VCaP (cell line): Measurements from ENCODE around the gene SLC16A10.

Source experiments
- H3K27ac ChIP-seq: fragments of 450-650 bp; 2 replicates; pipeline ENCODE4 v1.5.1; 2017
- TF ChIP-seq, protein P1 (sequence below): fragments of 450-650 bp; conservative IDR thresholded peaks from 2 replicates; pipeline ENCODE4 v1.5.1; 2017; ENCODE audit warnings: mild to moderate bottlenecking, moderate library complexity

SLC16A10 gene

GRCh38 chr6:111204881-111205280, 117.6 kb downstream of the SLC16A10 start:
- H3K27ac ChIP-seq = no peak overlapping the region
- TF ChIP-seq, protein P1, sequence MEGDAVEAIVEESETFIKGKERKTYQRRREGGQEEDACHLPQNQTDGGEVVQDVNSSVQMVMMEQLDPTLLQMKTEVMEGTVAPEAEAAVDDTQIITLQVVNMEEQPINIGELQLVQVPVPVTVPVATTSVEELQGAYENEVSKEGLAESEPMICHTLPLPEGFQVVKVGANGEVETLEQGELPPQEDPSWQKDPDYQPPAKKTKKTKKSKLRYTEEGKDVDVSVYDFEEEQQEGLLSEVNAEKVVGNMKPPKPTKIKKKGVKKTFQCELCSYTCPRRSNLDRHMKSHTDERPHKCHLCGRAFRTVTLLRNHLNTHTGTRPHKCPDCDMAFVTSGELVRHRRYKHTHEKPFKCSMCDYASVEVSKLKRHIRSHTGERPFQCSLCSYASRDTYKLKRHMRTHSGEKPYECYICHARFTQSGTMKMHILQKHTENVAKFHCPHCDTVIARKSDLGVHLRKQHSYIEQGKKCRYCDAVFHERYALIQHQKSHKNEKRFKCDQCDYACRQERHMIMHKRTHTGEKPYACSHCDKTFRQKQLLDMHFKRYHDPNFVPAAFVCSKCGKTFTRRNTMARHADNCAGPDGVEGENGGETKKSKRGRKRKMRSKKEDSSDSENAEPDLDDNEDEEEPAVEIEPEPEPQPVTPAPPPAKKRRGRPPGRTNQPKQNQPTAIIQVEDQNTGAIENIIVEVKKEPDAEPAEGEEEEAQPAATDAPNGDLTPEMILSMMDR = no peak

GRCh38 chr6:111205502-111205901, 118.2 kb downstream of the SLC16A10 start:
- TF ChIP-seq, protein P1 = no peak
- no peak overlapping the region for H3K27ac ChIP-seq

DNA sequence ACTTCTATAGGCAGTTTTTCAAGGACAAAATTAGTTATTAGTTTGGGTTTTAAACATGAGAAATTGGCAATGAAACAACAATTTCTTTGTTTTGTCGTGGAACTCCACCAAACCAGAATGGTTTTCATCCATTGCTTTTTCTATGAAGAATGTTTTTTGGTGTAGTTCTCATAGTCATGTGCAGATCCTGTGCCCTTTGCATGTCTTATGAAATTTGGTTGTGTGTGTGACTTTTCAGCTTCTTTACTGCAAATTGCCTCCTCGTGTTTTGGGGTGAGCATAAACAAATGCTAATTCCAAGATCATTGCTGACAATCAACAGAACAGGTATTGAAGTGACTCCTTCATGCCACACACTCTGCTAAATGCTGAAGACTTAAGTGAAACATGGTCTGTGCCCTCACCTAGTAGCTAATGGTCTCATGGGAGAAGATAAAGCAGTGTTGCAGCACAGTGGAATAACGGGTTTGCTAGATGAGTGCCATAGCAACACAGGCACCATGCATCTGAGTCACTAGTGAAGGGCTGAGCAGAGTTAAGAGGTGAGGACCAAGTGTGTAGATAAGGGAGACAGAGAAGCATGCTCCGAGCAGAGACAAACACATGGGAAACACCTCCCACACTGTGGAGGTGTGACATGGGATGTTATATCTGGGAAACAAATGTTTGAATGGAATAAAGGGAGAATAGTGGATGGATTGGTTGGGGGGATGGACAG, 120.0 kb downstream of the SLC16A10 start:
- TF ChIP-seq, protein P1 = no peak

GRCh38 chr6:111208933-111209332, 121.6 kb downstream of the SLC16A10 start:
- H3K27ac ChIP-seq = no peak overlapping the region
- TF ChIP-seq, protein P1 = no peak

More for the DNA sequence above, 120.0 kb downstream of the SLC16A10 start:
- no peak overlapping the region for H3K27ac ChIP-seq

DNA sequence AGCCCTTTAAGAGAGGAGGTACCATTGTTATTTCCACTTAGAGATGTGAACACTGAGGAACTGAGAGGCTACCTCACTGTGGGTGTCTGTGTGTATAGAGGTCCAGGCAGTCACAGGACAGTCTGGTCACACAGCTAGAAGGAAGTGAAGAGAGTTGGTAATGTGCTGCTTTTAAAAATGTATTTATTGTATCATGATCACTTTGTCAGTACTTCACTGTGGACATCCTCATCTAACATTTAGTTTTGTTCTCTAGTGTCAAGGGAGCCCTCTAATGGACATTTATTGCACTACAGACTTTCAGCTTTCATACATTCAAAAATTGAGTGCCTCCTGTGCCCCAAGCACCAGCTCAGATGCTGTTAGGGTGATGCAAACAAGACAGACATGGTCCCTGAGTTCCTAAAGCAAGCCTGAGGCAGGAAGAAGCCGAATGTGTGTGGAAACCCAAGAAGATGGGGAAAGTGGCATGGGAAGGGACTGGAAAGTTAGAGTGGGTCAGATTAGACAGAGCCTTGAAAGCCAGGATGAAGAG, 123.0 kb downstream of the SLC16A10 start:
- TF ChIP-seq, protein P1 = peak; percentile 85

DNA sequence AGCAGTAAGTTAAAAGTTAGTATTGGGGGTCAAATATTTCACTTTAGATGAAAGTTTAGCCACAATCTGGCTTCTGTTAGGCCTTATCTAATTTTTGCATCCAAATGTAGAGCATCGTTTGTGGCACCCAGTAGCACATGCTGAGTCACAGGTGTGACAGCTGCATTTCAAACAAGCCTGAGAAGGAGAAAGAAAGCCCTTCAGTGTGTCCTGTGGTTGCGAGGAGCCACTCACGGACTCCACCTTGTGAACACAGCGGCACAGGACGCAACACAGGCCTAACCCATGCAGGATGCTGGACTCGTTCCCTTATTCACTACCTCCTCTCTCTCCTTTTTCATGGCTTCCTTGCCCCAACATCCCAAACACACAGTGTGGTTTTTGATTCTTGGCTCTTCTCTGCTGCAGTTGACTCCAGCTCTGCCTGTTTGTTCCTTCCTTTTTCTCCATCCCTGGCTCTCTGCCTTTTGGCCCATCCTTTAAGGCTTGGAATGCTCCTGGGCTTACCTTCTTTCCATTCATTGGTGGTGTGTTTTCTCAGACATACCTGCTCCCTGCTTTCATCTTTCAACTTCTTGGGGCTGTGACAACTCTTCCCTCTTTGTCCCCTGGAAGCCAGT, 124.2 kb downstream of the SLC16A10 start:
- H3K27ac ChIP-seq = no peak overlapping the region
- TF ChIP-seq, protein P1 = no peak

More for the DNA sequence above, 123.0 kb downstream of the SLC16A10 start:
- no peak overlapping the region; the same call in 1 of the 2 replicates for H3K27ac ChIP-seq

DNA sequence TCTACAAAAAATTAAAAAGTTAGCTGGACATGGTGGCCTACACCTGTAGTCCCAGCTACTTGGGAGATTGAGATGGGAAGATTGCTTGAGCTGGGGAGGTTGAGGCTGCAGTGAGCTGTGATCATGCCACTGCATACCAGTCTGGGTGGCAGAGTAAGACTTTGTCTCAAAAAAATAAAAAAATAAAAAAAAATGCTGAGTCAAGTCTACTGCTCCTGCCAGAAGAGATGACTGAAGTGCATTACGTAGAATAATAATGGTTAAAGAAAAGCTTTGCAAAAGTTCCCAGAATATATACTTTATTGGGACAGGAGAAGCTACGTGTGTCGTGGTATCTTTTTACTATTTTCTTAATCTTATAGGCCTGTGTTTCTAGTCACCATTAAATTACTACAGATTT, 125.3 kb downstream of the SLC16A10 start:
- TF ChIP-seq, protein P1 = no peak
- H3K27ac ChIP-seq = no peak overlapping the region
